H9 (cell line): Measurements from ENCODE around the gene ANKRD35. TPM values are rescaled to one million over a fixed set of nuclear protein-coding genes. Genes with fewer than 3 reads are reported as not detected.

Experiments used
- DNase-seq: peaks from one replicate; pipeline ENCODE4 v3.0.0-alpha.2; 2017
- H2AFZ ChIP-seq: one replicate; pipeline ENCODE4 v1.6.1; 2013; ENCODE audit warnings: mild to moderate bottlenecking, low read length, control low read depth, moderate library complexity
- H2AK5ac ChIP-seq: 2 replicates; pipeline ENCODE4 v1.6.1; 2013; ENCODE audit warnings: low read length, control low read depth, mixed read lengths; ENCODE audit not compliant: insufficient read length
- H2BK120ac ChIP-seq: one replicate; pipeline ENCODE4 v1.6.1; 2013; ENCODE audit warnings: low read depth, mild to moderate bottlenecking, low read length, control low read depth, inconsistent platforms; ENCODE audit not compliant: poor library complexity, severe bottlenecking
- H2BK12ac ChIP-seq: 2 replicates; pipeline ENCODE4 v1.6.1; 2013; ENCODE audit warnings: low read length, control low read depth, mixed read lengths, low read depth; ENCODE audit not compliant: insufficient read length
- H2BK15ac ChIP-seq: 2 replicates; pipeline ENCODE4 v1.6.1; 2013; ENCODE audit warnings: low read depth, low read length, control low read depth
- H2BK20ac ChIP-seq: one replicate; pipeline ENCODE4 v1.6.1; 2013; ENCODE audit warnings: low read depth, mild to moderate bottlenecking, low read length, control low read depth, inconsistent platforms; ENCODE audit not compliant: poor library complexity, severe bottlenecking
- H2BK5ac ChIP-seq: 2 replicates; pipeline ENCODE4 v1.6.1; 2013; ENCODE audit warnings: low read length, control low read depth, mixed read lengths; ENCODE audit not compliant: insufficient read length
- H3K14ac ChIP-seq: 2 replicates; pipeline ENCODE4 v1.6.1; 2013; ENCODE audit warnings: low read length, control low read depth; ENCODE audit not compliant: insufficient read depth
- H3K18ac ChIP-seq: 2 replicates; pipeline ENCODE4 v1.6.1; 2013; ENCODE audit warnings: low read depth, mild to moderate bottlenecking, mixed read lengths, low read length, control low read depth; ENCODE audit not compliant: insufficient read length
- H3K23ac ChIP-seq: 2 replicates; pipeline ENCODE4 v1.6.1; 2013; ENCODE audit warnings: low read length, control low read depth, mixed read lengths, low read depth; ENCODE audit not compliant: insufficient read length
- H3K23me2 ChIP-seq: 2 replicates; pipeline ENCODE4 v1.6.1; 2013; ENCODE audit warnings: low read depth, mild to moderate bottlenecking, mixed read lengths, low read length, control low read depth; ENCODE audit not compliant: insufficient read length, poor library complexity, severe bottlenecking
- H3K27ac ChIP-seq: 2 replicates; pipeline ENCODE4 v1.5.1; 2013; ENCODE audit warnings: low read length, control low read depth, mixed read lengths, low read depth; ENCODE audit not compliant: insufficient read length
- H3K27me3 ChIP-seq: 2 replicates; pipeline ENCODE4 v1.6.1; 2013; ENCODE audit warnings: low read length, control low read depth, inconsistent platforms; ENCODE audit not compliant: insufficient read depth
- H3K4ac ChIP-seq: 2 replicates; pipeline ENCODE4 v1.6.1; 2013; ENCODE audit warnings: low read depth, mild to moderate bottlenecking, control low read depth, inconsistent platforms, low read length, moderate library complexity
- H3K4me1 ChIP-seq: 2 replicates; pipeline ENCODE4 v1.6.1; 2013; ENCODE audit warnings: low read length, control low read depth, inconsistent platforms; ENCODE audit not compliant: insufficient read depth
- H3K4me2 ChIP-seq: 2 replicates; pipeline ENCODE4 v1.6.1; 2013; ENCODE audit warnings: low read length, control low read depth, mixed read lengths; ENCODE audit not compliant: insufficient read length, insufficient read depth
- H3K56ac ChIP-seq: 2 replicates; pipeline ENCODE4 v1.6.1; 2013; ENCODE audit warnings: low read depth, mild to moderate bottlenecking, mixed read lengths, low read length, control low read depth; ENCODE audit not compliant: insufficient read length
- H3K79me1 ChIP-seq: 2 replicates; pipeline ENCODE4 v1.6.1; 2013; ENCODE audit warnings: low read depth, mild to moderate bottlenecking, moderate library complexity, low read length, control low read depth, inconsistent platforms; ENCODE audit not compliant: insufficient read depth, poor library complexity, severe bottlenecking
- H3K79me2 ChIP-seq: 2 replicates; pipeline ENCODE4 v1.6.1; 2013; ENCODE audit warnings: low read length, control low read depth, inconsistent platforms; ENCODE audit not compliant: insufficient read depth
- H3K9ac ChIP-seq: 2 replicates; pipeline ENCODE4 v1.6.1; 2013; ENCODE audit warnings: low read length, control low read depth, mixed read lengths; ENCODE audit not compliant: insufficient read length; ENCODE audit errors: extremely low read depth
- H3K9me3 ChIP-seq: one replicate; pipeline ENCODE4 v1.6.1; 2013; ENCODE audit warnings: low read depth, low read length, inconsistent platforms; ENCODE audit not compliant: control insufficient read depth
- H3T11ph ChIP-seq: one replicate; pipeline ENCODE4 v1.6.1; 2013; ENCODE audit warnings: mild to moderate bottlenecking, low read length, control low read depth, inconsistent platforms
- H4K20me1 ChIP-seq: one replicate; pipeline ENCODE4 v1.6.1; 2013; ENCODE audit not compliant: control insufficient read depth, insufficient read length, insufficient read depth
- H4K5ac ChIP-seq: 2 replicates; pipeline ENCODE4 v1.6.1; 2013; ENCODE audit warnings: low read depth, mild to moderate bottlenecking, mixed read lengths, low read length, control low read depth; ENCODE audit not compliant: insufficient read length
- H4K8ac ChIP-seq: replicated peaks from 2 replicates; pipeline ENCODE4 v1.6.1; 2013; ENCODE audit warnings: low read length, control low read depth, mixed read lengths, low read depth; ENCODE audit not compliant: insufficient read length
- H4K91ac ChIP-seq: 2 replicates; pipeline ENCODE4 v1.6.1; 2013; ENCODE audit warnings: low read depth, mild to moderate bottlenecking, moderate library complexity, mixed read lengths, low read length, control low read depth; ENCODE audit not compliant: insufficient read length
- H3K27ac Mint-ChIP-seq, 3 experiments: 2 replicates in 2 of 3; 3 replicates in 1 of 3; pipeline ENCODE4 v1.8.0; 2020 to 2021; ENCODE audit warnings: mixed read lengths in 3 of 3, mild to moderate bottlenecking in 1 of 3, moderate library complexity in 1 of 3
- H3K27me3 Mint-ChIP-seq: 2 replicates; pipeline ENCODE4 v1.8.0; 2021; ENCODE audit warnings: low read depth, mild to moderate bottlenecking, moderate library complexity, mixed read lengths
- H3K36me3 Mint-ChIP-seq, 3 experiments: 2 replicates in 2 of 3; 3 replicates in 1 of 3; pipeline ENCODE4 v1.8.0; 2020 to 2021; ENCODE audit warnings: low read depth in 3 of 3, mixed read lengths in 3 of 3; ENCODE audit not compliant: insufficient read depth in 1 of 3
- H3K4me1 Mint-ChIP-seq, 2 experiments: 2 replicates each; pipeline ENCODE4 v1.8.0; 2020; ENCODE audit warnings: mixed read lengths in 2 of 2
- H3K4me3 Mint-ChIP-seq, 2 experiments: 2 replicates in 1 of 2; 3 replicates in 1 of 2; pipeline ENCODE4 v1.8.0; 2020 to 2021; ENCODE audit warnings: mild to moderate bottlenecking in 2 of 2, mixed read lengths in 2 of 2, moderate library complexity in 1 of 2
- H3K9me3 Mint-ChIP-seq, 2 experiments: 2 replicates in 1 of 2; 3 replicates in 1 of 2; pipeline ENCODE4 v1.8.0; 2020; ENCODE audit warnings: mild to moderate bottlenecking in 2 of 2, mixed read lengths in 2 of 2, moderate library complexity in 1 of 2
- WGBS: extraction: QIAGEN DNeasy Blood & Tissue Kit; methylation state at CpG from one replicate; pipeline ENCODE4 v1.1.7; 2013; ENCODE audit warnings: missing lambda C conversion rate, low lambda C conversion rate, mixed read lengths; ENCODE audit not compliant: insufficient read length; ENCODE audit errors: extremely low coverage; 5-methylcytosine and 5-hydroxymethylcytosine counted together
- total RNA-seq: library from RNA; stranded (reverse); gene quantifications from 2 replicates; pipeline ENCODE4 v1.2.1, GENCODE V29; 2021
- TF ChIP-seq, protein P1 (sequence below): fragments of 200-600 bp; sonication (generic); conservative IDR thresholded peaks from 3 replicates; pipeline ENCODE4 v1.8.0; 2021; ENCODE audit warnings: antibody characterized with exemption, mild to moderate bottlenecking

ANKRD35 gene
- total RNA-seq, 1 experiment from 2014 or later, result 0.28 TPM

DNA sequence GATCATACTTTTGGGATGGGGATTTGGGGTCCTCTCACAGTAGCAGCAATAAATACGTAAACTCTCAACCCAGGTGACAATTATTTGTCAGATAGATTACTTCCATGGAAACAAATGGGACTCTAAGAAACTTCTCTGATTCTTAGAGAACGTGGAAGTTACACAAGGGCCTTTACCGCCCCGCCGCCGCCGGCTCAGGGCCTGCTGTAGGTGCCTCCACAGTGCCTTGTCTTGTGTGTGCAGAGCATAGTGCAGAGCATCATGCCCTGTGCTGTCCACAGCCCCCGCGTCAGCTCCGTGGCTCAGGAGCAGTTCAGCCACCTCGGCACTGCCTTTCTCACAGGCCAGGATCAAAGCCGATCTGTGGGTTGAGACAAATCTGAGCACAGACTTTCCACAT lies 11.0 kb downstream of the ANKRD35 start:
- Histone ChIP-seq H3K9me3 (no peaks in the 10 kb centered on the region), H3K23ac (no peak overlapping the region), H2BK5ac (no peak overlapping the region), H4K91ac (no peak overlapping the region), H3K79me2 (no peaks in the 10 kb centered on the region), H2BK20ac (no peak overlapping the region), H2AFZ (no peak overlapping the region), H3K14ac (no peak overlapping the region), H2BK120ac (no peak overlapping the region), H3K4me1 (peaks cover 6% of the 10 kb centered on the region), H3K27me3 (peaks cover 5% of the 10 kb centered on the region; the same call in 1 of the 2 replicates), H2BK12ac (no peak overlapping the region), H4K5ac (no peak overlapping the region), H3K56ac (no peak overlapping the region), H2BK15ac (no peak overlapping the region), H3K9ac (no peak overlapping the region), H3K4ac (no peak overlapping the region), H3K4me2 (no peak overlapping the region), H4K8ac (no peak overlapping the region), H3T11ph (no peak overlapping the region), H3K79me1 (no peaks in the 10 kb centered on the region), H2AK5ac (no peak overlapping the region), H3K18ac (no peak overlapping the region), H4K20me1 (no peaks in the 10 kb centered on the region), H3K23me2 (peaks cover 11% of the 10 kb centered on the region), H3K27ac (no peak overlapping the region)
- no peaks in the 10 kb centered on the region for H3K36me3 Mint-ChIP-seq
- no peak overlapping the region for H3K4me3 Mint-ChIP-seq
- H3K9me3 Mint-ChIP-seq, result no peaks in the 10 kb centered on the region; a peak in 1 of 5 replicates
- peaks cover 40% of the 10 kb centered on the region for H3K27me3 Mint-ChIP-seq
- H3K27ac Mint-ChIP-seq, result no peak overlapping the region
- DNase-seq, result no peak
- TF ChIP-seq, protein P1, sequence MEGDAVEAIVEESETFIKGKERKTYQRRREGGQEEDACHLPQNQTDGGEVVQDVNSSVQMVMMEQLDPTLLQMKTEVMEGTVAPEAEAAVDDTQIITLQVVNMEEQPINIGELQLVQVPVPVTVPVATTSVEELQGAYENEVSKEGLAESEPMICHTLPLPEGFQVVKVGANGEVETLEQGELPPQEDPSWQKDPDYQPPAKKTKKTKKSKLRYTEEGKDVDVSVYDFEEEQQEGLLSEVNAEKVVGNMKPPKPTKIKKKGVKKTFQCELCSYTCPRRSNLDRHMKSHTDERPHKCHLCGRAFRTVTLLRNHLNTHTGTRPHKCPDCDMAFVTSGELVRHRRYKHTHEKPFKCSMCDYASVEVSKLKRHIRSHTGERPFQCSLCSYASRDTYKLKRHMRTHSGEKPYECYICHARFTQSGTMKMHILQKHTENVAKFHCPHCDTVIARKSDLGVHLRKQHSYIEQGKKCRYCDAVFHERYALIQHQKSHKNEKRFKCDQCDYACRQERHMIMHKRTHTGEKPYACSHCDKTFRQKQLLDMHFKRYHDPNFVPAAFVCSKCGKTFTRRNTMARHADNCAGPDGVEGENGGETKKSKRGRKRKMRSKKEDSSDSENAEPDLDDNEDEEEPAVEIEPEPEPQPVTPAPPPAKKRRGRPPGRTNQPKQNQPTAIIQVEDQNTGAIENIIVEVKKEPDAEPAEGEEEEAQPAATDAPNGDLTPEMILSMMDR, result no peak
- no CpG with 5 or more reads among the region's 12 CpGs for WGBS
- peaks cover 28 to 42% of the 10 kb centered on the region in 2 experiments for H3K4me1 Mint-ChIP-seq
